HepG2 (cell line): ENCODE results near the gene TMEM41A. TPM values are rescaled to one million over a fixed set of nuclear protein-coding genes. Genes with fewer than 3 reads are reported as not detected.
A peak's percentile ranks its signal among the peaks of the same experiment; 100 is the strongest.

Experiments
- BORCS8-MEF2B ChIP-seq: sonication (generic); formaldehyde crosslinking; IDR thresholded peaks from 2 replicates; pipeline ENCODE4 v1.8.0; 2022; ENCODE audit warnings: mild to moderate bottlenecking, missing genetic modification reagents
- DMAP1 ChIP-seq: IDR thresholded peaks from 2 replicates; pipeline ENCODE4 v1.6.1; 2016
- MBD4 ChIP-seq: IDR thresholded peaks from 2 replicates; pipeline ENCODE4 v1.6.1; 2012; ENCODE audit warnings: low read length, inconsistent platforms, borderline replicate concordance
- RFXAP ChIP-seq: sonication (generic); formaldehyde crosslinking; IDR thresholded peaks from 2 replicates; pipeline ENCODE4 v1.4.0; 2020; ENCODE audit warnings: missing genetic modification reagents, borderline replicate concordance
- ZNF253 ChIP-seq: sonication (generic); formaldehyde crosslinking; IDR thresholded peaks from 2 replicates; pipeline ENCODE4 v1.8.0; 2022; ENCODE audit warnings: mild to moderate bottlenecking, missing genetic modification reagents, borderline replicate concordance
- ZNF367 ChIP-seq: sonication (generic); formaldehyde crosslinking; IDR thresholded peaks from 2 replicates; pipeline ENCODE4 v1.4.0; 2020; ENCODE audit warnings: missing genetic modification reagents, borderline replicate concordance
- ZNF737 ChIP-seq: sonication (generic); formaldehyde crosslinking; IDR thresholded peaks from 2 replicates; pipeline ENCODE4 v1.5.0; 2020; ENCODE audit warnings: missing genetic modification reagents, mild to moderate bottlenecking, borderline replicate concordance
- polyA plus RNA-seq, 8 experiments: library from polyadenylated mRNA; depleted of rRNA in 3 of 8; stranded (reverse) in 7 of 8; unstranded in 1 of 8; fragments of >200 nt; fragmentation: Illumina TruSeq in 4 of 8; extraction: Trizol in 4 of 8; gene quantifications; 2 replicates each; pipeline versions ENCODE4 v1.2.1 to v1.2.3, GENCODE V29; 2011 to 2016; ENCODE audit warnings: low read depth in 4 of 8, missing spikeins in 1 of 8, mixed read lengths in 1 of 8; ENCODE audit not compliant: insufficient read depth in 1 of 8
- total RNA-seq, 5 experiments: library from RNA; depleted of rRNA; stranded (reverse); fragments of >200 nt; fragmentation: Illumina TruSeq; extraction: Trizol; gene quantifications; 2 replicates each; pipeline ENCODE4 v1.2.3, GENCODE V29; 2016; ENCODE audit warnings: low read depth in 1 of 5
- TF ChIP-seq, protein P1 (sequence below): sonication (generic); formaldehyde crosslinking; IDR thresholded peaks from 2 replicates; pipeline ENCODE4 v1.4.0; 2020; ENCODE audit warnings: mild to moderate bottlenecking, missing genetic modification reagents
- TF ChIP-seq, protein P2 (sequence below): sonication (generic); formaldehyde crosslinking; IDR thresholded peaks from 2 replicates; pipeline ENCODE4 v1.8.0; 2022; ENCODE audit warnings: missing genetic modification reagents, low read depth, mild to moderate bottlenecking, borderline replicate concordance
- TF ChIP-seq, protein P3 (sequence below): sonication (generic); formaldehyde crosslinking; IDR thresholded peaks from 2 replicates; pipeline ENCODE4 v1.5.0; 2020; ENCODE audit warnings: mild to moderate bottlenecking, missing genetic modification reagents
- TF ChIP-seq, protein P4 (sequence below): fragments of 450-650 bp; IDR thresholded peaks from 2 replicates; pipeline ENCODE4 v1.6.1; 2017; ENCODE audit warnings: mild to moderate bottlenecking
- TF ChIP-seq, protein P5 (sequence below): sonication (generic); formaldehyde crosslinking; conservative IDR thresholded peaks from 2 replicates; pipeline ENCODE4 v1.4.0; 2020; ENCODE audit warnings: missing genetic modification reagents

Gene TMEM41A
- total and polyA plus RNA-seq, 2 of the 13 experiments (the other 11 are each of a cell fraction or from before 2014, with no cell fraction given), result 30.0 to 40.0 TPM

DNA sequence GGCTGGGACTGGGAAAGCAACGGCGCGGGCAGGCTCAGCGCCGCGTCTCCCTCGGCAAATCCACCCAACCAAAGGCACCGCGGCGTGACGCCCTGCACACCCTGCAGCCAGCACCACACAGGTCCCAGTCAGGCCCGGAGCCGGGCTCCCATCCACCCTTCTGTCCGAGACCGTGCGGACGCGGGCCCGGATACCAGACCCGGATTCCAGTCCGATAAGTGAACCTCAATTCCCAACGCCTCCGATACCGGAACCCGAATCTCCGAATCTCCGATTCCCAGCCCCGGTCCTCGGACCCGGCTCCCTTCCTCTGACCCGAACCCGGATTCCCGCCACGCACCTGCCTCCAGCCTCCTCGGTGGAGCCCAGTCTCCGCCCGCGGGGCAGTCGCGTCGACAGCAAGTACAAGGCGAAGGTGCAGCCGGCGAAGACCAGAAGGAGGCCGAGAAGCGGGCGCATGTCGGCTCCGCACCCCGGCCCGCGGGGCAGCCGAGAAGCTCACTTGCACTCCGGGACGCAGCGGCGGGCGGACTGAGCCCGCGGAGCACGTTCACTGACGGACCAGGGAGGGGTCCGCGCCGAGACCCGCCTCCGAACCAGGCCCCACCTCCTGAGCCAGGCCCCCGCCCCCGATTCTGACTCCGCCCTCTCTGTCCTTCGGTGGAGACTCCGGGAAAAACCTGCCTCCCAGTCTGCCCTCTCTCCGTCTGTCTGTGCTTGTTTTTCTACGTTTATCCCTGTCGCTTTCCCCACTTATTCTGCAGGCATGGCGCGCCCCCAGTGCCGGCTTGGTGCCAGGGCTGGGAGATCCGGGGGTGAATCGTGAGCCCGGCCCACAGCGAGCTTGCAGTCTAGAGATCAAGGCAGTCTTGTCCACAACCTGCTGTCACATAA lies at the start of gene TMEM41A (continued):
- TF ChIP-seq, protein P1, sequence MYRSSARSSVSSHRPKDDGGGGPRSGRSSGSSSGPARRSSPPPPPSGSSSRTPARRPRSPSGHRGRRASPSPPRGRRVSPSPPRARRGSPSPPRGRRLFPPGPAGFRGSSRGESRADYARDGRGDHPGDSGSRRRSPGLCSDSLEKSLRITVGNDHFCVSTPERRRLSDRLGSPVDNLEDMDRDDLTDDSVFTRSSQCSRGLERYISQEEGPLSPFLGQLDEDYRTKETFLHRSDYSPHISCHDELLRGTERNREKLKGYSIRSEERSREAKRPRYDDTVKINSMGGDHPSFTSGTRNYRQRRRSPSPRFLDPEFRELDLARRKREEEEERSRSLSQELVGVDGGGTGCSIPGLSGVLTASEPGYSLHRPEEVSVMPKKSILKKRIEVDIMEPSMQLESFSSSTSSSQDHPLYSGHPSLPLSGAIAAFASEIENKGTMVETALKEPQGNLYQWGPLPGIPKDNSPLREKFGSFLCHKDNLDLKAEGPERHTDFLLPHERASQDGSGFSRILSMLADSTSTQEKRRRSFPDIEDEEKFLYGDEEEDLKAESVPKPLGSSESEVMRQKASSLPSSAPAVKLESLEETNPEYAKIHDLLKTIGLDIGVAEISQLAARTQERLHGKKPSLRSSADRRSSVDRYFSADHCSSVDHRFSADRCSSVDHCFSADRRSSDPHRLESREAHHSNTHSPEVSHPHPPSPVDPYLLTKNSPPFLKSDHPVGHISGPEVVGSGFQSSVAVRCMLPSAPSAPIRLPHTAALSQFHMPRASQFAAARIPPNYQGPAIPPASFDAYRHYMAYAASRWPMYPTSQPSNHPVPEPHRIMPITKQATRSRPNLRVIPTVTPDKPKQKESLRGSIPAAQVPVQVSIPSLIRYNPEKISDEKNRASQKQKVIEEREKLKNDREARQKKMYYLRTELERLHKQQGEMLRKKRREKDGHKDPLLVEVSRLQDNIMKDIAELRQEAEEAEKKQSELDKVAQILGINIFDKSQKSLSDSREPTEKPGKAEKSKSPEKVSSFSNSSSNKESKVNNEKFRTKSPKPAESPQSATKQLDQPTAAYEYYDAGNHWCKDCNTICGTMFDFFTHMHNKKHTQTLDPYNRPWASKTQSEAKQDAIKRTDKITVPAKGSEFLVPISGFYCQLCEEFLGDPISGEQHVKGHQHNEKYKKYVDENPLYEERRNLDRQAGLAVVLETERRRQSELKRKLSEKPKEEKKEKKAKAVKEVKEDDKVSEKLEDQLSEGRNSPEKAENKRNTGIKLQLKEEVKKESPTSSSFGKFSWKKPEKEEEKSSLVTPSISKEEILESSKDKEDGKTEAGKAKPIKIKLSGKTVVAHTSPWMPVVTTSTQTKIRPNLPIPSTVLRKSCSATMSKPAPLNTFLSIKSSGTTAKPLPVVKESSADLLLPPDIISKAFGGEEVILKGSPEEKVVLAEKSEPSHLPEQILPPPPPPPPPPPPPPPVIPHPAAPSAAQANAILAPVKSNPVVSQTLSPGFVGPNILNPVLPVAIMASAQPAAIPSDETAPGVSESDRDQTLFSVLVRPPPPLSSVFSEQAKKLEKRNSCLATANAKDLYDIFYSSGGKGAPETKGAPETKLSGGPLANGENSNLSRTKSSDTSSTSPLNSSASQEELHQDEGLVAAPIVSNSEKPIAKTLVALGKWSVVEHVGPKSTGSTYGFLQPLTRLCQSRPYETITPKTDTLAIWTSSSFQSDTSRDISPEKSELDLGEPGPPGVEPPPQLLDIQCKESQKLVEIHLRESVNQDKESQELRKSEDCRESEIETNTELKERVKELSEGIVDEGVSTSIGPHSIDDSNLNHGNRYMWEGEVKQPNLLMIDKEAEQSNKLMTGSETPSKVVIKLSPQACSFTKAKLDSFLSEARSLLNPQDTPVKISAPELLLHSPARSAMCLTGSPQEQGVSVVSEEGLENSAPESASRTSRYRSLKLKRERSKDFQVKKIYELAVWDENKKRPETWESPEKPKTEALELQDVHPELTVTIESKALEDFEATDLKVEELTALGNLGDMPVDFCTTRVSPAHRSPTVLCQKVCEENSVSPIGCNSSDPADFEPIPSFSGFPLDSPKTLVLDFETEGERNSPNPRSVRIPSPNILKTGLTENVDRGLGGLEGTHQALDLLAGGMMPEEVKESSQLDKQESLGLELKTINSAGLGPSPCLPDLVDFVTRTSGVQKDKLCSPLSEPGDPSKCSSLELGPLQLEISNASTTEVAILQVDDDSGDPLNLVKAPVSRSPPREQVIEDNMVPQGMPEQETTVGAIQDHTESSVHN (CRISPR knock-in tag), result no peak
- peak; percentile 84 for TF ChIP-seq BORCS8-MEF2B (CRISPR knock-in tag)
- TF ChIP-seq ZNF367 (CRISPR knock-in tag), result peak; percentile 23; the same call in 1 of the 2 replicates
- TF ChIP-seq, protein P2, sequence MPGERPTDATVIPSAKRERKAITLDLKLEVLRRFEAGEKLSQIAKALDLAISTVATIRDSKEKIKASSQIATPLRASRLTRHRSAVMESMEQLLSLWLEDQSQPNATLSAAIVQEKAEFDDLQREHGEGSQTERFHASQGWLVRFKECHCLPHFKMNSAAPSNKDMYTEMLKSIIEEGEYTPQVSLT (CRISPR knock-in tag), result no peak; the same call in 1 of the 2 replicates
- TF ChIP-seq DMAP1, result peak; percentile 95
- TF ChIP-seq MBD4, result no peak
- TF ChIP-seq, protein P3, sequence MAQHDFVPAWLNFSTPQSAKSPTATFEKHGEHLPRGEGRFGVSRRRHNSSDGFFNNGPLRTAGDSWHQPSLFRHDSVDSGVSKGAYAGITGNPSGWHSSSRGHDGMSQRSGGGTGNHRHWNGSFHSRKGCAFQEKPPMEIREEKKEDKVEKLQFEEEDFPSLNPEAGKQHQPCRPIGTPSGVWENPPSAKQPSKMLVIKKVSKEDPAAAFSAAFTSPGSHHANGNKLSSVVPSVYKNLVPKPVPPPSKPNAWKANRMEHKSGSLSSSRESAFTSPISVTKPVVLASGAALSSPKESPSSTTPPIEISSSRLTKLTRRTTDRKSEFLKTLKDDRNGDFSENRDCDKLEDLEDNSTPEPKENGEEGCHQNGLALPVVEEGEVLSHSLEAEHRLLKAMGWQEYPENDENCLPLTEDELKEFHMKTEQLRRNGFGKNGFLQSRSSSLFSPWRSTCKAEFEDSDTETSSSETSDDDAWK (CRISPR knock-in tag), result no peak
- TF ChIP-seq ZNF737 (CRISPR knock-in tag), result no peak
- no peak for TF ChIP-seq ZNF253 (CRISPR knock-in tag)
- TF ChIP-seq RFXAP, result peak; percentile 96
- TF ChIP-seq, protein P4, sequence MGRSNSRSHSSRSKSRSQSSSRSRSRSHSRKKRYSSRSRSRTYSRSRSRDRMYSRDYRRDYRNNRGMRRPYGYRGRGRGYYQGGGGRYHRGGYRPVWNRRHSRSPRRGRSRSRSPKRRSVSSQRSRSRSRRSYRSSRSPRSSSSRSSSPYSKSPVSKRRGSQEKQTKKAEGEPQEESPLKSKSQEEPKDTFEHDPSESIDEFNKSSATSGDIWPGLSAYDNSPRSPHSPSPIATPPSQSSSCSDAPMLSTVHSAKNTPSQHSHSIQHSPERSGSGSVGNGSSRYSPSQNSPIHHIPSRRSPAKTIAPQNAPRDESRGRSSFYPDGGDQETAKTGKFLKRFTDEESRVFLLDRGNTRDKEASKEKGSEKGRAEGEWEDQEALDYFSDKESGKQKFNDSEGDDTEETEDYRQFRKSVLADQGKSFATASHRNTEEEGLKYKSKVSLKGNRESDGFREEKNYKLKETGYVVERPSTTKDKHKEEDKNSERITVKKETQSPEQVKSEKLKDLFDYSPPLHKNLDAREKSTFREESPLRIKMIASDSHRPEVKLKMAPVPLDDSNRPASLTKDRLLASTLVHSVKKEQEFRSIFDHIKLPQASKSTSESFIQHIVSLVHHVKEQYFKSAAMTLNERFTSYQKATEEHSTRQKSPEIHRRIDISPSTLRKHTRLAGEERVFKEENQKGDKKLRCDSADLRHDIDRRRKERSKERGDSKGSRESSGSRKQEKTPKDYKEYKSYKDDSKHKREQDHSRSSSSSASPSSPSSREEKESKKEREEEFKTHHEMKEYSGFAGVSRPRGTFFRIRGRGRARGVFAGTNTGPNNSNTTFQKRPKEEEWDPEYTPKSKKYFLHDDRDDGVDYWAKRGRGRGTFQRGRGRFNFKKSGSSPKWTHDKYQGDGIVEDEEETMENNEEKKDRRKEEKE, result no peak
- TF ChIP-seq, protein P5, sequence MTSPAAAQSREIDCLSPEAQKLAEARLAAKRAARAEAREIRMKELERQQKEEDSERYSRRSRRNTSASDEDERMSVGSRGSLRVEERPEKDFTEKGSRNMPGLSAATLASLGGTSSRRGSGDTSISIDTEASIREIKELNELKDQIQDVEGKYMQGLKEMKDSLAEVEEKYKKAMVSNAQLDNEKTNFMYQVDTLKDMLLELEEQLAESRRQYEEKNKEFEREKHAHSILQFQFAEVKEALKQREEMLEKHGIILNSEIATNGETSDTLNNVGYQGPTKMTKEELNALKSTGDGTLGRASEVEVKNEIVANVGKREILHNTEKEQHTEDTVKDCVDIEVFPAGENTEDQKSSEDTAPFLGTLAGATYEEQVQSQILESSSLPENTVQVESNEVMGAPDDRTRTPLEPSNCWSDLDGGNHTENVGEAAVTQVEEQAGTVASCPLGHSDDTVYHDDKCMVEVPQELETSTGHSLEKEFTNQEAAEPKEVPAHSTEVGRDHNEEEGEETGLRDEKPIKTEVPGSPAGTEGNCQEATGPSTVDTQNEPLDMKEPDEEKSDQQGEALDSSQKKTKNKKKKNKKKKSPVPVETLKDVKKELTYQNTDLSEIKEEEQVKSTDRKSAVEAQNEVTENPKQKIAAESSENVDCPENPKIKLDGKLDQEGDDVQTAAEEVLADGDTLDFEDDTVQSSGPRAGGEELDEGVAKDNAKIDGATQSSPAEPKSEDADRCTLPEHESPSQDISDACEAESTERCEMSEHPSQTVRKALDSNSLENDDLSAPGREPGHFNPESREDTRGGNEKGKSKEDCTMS (CRISPR knock-in tag), result 0 out of 2 replicates have a peak, but pooled peaks have one; percentile 28
